NCI-H2029 treated with DMSO at 0.1 percent for 48 hours (cell line): ENCODE results near the gene MYOC.
"Not testable (repeated sequence)": the region's sequence is repeated elsewhere in the genome, so short reads cannot be mapped to it uniquely, and the experiment has no call there.

Experiments used
- DNase-seq: peaks from one replicate; lab custom pipeline; 2025; lab: John Stamatoyannopoulos, UW

MYOC gene

DNA sequence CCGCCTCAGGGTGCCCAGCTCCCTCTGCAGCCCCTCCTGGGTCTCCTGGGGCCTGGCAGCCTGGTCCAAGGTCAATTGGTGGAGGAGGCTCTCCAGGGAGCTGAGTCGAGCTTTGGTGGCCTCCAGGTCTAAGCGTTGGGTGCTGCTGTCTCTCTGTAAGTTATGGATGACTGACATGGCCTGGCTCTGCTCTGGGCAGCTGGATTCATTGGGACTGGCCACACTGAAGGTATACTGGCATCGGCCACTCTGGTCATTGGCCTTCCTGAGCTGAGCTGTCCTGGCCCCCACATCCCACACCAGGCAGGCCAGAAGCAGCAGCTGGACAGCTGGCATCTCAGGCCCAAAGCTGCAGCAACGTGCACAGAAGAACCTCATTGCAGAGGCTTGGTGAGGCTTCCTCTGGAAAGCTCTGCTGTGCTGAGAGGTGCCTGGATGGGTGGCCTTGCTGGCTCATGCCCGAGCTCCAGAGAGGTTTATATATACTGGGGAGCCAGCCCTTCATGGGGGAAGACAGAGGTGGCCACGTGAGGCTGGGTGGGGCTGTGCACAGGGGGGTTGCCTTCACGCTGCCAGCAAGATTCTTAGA is at the start of gene MYOC:
MYOC (minus strand) TSS at position 455 of the 589 bp plus-strand sequence; CDS start at position 378, 77 bp downstream.
- no peak for DNase-seq

DNA sequence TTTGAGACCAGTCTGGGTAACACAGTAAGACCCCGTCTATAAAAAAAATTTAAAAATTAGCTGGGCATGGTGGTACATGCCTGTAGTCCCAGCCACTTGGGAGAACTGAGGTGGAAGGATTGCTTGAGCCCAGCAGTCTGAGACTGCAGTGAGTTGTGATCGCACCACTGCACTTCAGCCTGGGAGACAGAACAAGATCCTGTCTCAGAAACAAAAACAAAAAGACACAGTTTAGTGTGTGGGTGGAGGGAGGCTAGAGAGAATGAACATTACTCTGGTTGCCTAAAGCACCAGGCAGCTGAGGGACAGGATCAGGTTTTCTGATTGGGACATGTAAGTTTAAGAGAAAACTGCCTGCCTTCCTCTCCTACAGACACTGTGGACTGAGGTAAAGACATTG is 47.0 kb upstream of the MYOC start:
- DNase-seq = no peak

DNA sequence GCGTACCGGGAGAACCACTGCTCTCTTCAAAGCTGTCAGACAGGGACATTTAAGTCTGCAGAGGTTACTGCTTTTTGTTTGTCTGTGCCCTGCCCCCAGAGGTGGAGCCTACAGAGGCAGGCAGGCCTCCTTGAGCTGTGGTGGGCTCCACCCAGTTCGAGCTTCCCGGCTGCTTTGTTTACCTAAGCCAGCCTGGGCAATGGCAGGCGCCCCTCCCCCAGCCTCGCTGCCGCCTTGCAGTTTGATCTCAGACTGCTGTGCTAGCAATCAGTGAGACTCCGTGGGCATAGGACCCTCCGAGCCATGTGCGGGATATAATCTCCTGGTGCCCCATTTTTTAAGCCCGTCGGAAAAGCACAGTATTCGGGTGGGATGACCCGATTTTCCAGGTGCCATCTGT is 43.3 kb upstream of the MYOC start:
- not testable (repeated sequence) for DNase-seq

DNA sequence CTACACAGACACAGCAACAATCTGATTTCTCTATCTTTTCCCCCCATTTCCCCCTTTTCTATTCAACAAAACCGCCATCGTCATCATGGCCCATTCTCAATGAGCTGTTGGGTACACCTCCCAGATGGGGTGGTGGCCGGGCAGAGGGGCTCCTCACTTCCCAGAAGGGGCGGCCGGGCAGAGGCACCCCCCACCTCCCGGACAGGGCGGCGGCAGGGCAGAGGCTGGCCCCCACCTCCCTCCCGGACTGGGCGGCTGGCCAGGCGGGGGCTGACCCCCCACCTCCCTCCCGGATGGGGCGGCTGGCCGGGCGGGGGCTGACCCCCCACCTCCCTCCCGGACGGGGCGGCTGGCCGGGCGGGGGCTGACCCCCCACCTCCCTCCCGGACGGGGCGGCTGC is 41.1 kb upstream of the MYOC start:
- not testable (repeated sequence) for DNase-seq

DNA sequence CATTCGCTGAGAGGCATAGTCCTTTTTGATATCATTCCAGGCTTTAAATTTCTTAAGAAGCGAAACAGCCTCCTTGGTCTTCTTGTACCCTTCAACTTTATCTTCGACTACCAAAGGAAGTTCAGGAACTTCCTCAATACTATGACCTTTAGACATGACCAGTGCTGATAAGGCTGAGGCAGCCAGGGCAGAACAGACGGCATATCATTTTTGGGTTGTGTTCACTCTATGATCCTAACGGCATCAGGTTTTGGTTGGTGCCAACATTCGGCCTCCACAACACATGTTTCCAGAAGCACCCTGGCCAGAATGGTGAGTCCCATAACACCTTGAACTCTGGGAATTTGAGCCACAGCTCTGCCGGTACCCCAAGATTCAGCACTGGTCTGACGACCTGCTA is 31.4 kb upstream of the MYOC start:
- DNase-seq = no peak

DNA sequence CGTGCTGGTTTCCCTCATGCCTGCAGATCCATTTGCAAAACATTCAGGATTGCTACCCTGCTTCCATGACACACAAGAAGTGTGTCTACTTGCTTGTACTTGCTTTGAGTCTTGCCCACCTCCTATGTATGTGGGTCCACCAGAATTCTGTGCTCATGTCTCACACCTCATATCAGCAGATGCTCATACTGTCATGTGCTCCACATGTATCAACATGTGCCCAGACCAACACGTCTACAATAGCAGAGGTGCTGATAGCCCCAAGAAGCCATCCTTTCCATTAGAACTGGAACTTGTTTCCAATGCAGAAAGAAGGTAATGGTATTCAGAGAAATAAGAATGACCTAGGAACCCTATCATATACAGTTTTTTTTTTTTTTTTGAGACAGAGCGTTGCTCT is 27.9 kb upstream of the MYOC start:
- DNase-seq = no peak

DNA sequence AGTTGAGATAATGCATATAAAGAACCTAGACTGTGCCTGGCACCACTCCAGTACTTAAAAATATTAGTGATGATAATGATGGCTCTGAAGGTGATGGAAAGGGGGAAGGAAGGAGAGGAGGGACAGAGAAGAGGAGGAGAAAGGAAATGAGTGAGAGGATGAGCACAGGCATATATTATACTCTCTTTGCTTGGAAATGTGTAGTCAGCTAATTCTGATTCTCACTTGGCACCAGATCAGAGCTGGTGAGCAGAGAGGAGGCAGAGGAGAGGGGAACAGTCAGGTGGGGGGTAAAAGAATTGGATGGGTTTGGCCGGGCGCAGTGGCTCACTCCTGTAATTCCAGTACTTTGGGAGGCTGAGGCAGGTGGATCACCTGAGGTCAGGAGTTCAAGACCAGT is 24.3 kb upstream of the MYOC start:
- DNase-seq = no peak

DNA sequence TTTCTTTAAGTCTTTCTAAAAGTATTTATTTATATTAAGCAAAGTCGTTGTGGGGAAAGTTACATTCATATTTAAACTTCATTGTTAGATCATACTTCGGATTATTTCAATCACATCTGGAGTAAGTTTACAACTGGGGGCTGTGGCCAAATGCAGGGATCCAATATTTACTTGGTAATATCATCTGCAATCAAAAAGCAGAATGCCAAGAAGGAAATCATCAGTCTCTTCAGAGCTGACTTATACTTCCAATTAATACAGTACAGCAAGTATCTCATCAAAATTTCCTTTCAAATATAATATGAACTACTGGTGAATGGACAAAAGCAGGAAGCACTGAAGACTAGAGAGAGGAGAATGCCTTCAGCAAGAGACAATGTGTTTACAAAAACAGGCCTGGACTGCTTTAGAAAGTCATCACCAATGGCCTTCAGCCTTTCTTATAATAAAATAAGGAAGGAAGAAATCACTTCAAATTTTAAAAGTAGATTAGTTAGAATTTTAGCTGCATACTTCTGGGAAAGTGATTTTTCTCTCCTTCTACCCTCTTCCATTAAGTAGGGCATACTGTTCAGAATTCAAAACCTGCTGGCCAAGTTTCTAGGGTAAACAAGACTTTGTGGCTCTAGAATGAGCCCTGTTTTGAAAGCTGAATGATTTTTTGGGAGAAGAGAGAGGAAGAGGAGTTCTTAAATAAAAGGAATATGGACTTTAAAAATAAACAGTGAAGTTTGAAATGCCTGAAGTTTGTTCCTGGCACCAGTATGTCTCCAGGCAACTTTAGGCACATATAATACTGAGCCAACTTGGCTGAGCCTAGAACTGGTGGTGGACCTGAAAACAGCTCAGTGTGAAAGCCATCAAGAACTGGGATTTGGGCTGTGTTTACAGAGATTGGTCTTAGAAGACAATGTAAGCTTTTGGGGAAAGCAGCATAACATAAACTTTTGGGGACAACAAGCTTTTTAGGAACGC is 22.2 kb upstream of the MYOC start:
- no peak for DNase-seq

DNA sequence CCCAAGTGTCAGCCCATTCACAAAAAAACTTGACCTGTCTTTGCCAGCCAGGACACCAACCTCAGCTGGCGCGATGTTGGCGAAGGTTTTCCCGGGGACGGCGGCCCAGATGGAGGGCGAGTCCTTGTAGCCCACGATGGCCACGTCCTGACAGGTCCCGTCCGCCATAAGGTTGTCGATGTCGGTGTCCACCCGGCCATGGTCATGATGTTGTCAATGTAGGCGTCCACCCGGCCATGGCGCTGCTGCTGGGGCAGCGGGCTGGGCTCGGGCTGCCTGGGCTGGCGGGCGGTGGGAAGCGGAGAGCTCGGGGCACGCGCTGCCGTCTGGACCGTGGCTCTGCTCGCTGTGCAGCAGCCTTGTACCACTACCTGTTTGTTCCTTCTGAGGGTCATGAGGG is 18.3 kb upstream of the MYOC start:
- DNase-seq = no peak

DNA sequence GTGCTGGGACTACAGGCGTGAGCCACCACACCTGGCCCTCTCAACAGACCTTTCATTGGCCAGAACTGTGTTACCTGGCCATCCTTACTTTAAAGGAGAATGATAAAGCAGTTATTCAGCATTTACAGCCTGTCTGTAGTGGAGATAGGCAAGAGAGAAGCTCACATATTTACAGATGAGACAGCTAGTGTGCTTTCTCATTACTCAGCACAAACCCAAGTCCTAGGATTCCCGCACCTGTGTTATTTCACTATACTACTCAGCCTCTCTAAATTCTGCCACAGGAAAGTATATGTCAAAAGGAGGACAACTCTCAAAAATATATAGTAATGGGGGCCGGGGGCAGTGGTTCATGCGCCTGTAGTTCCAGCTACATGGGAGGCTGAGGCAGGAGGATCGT is 15.9 kb upstream of the MYOC start:
- no peak for DNase-seq

DNA sequence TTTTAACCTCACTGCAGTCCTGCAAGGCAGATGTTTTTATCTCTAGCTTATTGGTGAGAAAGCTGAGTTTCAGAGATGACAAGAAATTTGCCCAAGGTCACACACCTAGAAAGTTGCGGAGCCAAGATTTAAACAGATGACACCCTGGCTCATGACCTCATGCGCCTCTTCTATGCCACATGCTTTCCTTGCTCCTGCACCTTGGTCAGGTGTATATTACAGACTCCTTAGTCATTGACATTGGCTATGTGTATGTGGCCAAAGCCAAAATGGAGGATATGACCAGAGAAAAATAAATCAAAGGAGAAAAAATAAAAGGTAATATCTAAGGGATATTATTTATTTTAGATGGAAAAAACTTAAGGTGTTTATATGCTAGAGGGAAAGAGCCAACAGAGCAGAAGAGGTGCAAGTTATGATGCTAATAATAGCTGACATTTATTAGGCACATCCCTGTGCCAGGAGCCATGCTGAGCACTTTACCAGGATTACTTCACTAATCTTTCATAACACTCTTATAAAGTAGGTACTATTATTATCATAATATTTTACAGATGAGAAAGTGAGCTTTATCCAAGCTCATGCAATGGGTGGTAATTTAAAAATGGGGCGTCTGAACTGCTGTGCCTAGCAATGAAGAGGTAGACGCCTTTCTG is 13.8 kb upstream of the MYOC start:
- DNase-seq = no peak

DNA sequence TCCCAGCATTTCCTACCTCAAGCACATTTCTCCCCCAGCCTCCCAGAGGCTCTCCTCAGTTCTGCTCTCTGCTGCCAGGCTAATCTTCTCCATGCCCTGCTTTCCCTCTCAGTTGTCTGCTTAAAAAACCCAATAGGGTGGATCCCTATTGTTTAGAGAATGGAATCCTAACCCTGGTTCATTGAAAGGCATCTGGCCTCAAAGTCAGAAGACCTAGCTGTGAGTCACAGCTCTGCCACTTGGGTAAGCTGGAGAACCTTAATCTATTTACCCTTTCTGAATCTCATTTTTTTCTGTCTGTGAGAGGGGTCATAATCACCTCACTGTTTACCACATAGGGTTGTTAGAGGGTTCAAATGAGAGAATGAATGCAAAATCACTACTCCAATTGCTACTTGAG is 12.5 kb upstream of the MYOC start:
- DNase-seq = no peak

DNA sequence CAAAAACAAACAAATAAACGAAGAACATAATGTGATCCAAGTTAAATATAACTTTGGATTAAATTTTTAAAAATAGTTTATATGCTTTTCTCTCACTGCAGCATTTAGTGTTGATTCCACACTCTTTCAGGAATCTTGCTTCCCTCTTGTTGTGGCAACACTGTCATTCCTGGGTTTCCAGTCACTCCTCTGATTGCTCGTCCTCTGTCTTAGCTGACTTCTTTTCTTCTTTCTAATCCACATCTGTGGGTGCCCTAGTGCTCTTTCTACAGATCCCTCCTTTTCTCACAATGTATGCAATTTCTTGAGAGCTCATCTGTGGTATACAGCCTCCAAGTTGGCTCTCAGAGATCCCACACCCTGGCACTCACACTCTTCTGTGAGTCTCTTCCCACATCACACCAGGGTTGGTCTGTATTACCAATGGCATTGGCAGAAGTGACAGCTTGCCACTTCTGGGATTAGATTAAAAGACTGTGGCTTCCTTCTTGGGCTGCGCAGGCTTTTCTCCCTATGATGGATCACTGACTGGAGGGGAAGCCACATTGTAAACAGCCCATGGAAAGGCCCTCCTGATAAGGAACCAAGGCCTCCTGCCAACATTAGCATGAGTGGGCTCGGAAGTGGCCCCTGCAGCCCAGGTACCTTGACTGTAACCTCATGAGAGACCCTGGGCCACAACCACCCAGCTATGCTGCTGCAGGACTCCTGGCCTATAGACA is 11.5 kb upstream of the MYOC start:
- no peak for DNase-seq

DNA sequence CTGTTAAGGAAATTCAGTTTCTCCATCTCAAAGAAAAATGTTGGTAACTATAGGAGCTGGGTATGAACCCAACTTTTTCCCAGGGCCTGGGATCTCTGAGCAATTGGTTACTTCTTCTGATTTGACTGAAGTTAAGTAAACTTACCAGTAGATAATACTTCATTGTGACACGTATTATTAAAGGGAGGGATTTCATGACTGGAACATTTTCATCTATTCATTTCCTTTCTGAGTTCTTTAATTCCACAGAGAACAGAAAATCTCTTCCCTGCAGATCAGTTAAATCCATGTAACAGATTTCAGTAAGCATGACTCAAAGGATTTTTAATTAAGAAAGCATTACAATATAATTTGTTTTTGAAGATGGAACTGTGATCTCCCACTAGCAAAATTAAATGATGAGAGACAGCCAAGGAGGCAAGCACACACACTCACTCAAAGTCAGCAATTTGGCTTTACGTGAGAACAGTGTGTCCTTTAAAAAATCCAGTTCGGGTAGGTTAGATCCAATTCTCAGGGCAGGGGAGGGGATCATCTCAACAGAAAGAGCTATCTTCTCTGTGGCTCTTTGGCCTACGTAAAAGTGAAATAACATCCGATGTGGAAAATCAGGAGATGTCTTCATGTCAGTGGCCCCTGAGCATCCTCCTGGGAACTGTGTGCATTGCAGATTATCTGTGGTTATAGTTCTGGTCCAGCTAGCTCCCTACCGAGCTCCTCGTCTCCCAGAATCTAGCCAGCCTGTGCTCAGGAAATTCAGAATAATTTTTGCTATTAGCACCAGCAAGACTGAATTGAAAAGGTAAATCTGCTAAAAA is 10.8 kb upstream of the MYOC start:
- no peak for DNase-seq

DNA sequence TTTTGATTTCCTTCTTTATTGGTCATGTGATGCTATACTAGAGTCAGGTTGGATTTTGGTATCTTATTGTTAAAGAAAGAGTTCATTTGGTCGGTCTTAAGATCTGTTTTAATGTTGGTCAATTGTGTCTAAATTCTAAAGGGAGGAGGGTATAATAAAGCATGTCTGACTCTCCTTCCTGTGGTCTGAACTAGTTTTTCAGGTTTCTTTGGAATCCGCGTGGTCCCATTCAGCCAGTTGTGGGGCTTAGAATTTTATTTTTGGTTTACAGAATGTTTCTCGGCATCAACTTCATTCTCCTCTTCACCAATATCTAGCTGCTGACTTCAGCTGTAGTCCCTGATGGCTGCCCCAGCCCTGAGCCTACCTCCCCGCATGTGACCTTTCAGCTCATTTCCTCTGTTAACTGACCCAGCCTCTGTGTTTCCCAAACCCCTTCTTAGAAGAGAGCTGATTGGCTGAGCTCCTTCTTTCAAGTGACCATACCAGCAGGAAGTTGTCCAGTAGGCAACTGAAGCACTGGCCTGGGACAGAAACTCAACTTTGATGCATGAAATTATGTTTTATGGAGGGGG is 8.7 kb upstream of the MYOC start:
- DNase-seq = no peak

DNA sequence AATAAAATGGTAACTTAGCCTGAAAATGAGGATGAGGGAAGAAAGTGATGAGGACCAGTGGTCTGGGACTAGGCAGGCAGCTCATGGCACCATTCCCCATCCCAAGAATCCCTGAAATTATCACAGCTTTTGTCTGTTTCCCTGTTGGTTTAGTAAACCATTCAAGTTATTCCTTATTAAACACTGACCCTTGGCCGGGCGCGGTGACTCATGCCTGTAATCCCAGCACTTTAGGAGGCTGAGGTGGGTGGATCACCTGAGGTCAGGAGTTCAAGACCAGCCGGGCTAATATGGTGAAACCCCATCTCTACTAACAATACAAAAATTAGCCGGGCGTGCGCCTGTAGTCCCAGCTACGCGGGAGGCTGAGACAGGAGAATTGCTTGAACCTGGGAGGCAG is 3.7 kb upstream of the MYOC start:
- DNase-seq = not testable (repeated sequence)

DNA sequence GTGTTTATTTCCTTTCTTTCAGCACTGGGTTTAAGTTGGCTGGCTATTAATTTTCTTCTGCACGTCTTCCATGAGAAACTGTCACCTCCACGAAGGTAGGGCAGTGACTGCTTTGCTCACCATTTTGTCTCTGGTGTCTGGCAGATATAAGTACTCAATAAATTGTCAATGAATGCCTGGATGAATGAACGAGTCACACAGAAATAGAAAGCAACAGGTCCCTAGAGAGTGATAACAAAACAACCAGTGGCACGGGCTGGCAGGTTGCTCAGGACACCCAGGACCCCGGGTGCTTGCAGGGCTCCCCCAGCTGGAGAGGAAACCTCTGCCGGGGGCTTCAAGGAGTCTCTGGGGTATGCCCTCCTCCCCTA is 3.2 kb upstream of the MYOC start:
- DNase-seq = no peak

DNA sequence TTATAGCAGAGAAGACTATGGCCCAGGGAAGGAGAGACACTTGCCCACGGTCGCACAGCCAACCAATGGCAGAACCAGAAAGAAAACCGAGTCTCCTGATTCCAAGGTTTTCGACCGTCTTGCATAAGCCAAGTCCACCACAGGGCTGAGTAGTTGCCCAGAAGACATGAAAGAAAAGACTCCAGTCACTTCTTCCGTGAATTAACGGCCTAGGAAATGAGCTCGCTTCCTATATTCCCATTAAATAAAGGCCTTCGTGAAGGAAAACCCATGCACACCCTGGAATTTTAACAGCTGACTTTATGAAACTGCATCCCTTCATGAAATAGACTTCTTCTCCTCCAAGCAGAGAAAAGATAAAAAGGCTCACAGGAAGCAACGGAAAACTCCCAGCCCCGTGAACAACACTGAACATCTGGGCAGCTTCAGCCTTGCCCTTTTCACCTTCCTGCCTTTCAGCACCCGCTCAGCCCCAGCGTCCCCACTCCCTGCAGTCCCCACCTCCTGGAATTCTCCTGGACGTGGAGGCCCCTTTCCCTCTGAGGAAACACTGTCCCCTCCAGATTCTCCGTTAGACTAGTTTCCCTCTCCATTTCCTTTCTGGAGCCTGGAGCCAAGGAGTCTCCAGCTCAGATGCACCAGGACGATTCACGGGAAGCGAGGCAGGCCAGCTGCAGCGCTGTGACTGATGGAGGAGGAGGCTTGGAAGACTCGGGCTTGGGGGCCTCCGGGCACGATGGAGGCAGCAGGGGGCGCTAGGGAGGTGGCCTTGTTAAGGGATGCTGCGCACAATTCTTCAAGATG is 2.7 kb upstream of the MYOC start:
- no peak for DNase-seq

DNA sequence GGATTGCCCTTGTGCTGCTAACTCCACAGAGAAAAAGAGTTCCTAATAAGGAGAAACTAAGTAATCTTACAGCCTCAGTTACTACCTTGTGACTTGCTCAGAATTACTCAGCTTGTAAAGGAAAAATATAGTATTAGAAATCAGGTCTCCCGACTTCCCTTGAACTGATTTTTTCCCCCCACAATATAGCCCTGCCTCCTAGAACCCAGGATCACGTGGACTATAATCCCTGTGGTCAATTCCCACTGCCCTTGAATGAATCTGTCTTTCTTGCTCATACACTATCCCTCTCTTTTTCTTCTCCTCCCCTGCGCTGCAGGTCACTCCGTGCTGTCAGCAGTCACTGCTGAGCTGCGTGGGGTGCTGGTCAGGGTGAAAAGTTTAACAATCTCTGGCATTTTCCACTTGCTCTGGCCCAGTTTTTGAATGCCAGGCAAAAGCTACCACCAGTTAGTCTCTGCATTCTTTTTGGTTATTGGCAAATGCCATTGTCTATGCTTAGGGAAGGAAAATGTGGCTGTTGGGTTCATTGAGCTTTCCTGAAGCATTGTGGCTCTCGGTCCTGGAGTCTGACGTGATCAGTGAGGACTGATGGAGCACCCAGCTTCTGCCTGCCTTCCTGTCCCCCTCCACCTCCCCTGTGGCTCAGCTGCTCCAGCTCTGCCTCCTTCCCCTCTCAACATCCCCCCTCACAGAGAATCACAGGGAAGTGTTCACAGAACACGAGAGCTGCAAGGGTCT is 1.9 kb upstream of the MYOC start:
- DNase-seq = no peak

DNA sequence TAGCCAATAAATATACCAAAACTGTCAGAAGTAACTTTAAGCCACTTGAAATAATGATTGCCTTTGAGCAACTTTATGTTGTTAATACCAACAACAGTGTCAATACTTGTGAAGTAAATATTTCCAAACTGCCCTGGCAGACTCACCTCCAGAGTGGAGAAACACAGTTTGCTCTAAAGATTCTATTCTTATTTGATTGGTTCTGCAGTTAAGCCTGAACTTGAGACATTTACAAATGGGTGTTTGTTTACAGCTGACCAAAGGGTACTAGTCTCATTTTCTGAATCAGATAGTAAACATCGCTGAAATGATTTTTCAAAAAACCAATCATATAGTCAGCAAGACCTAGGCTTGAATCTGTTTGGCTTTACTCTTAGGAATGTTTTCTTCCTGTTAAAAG is 1.3 kb upstream of the MYOC start:
- no peak for DNase-seq
